Measurements from ENCODE around the gene PLCB2. TPM values are rescaled to one million over a fixed set of nuclear protein-coding genes. Genes with fewer than 3 reads are reported as not detected.
A peak's percentile ranks its signal among the peaks of the same experiment; 100 is the strongest.

PLCB2 gene
- total and polyA plus RNA-seq, 9 of the 15 experiments (the other 6 are each of a cell fraction or from before 2014, with no cell fraction given), result 0.37 to 12.3 (median 8.0) TPM

- no peaks in the 10 kb centered on the region; the same call in 1 of the 2 replicates for H4K20me1 ChIP-seq (replicated peaks; ENCODE audit: control insufficient read depth, insufficient read depth, low read length)
- H3K9me3 ChIP-seq (replicated peaks; ENCODE audit: control insufficient read depth, insufficient read depth, low read depth, low read length), result no peaks in the 10 kb centered on the region
- H3K9ac ChIP-seq (ENCODE audit: insufficient read depth in 1 of 2, low read depth in 2 of 2, low read length in 2 of 2), result no peak overlapping the region
- peaks cover 13% of the 10 kb centered on the region; the same call in 2 of the 3 replicates for H3K36me3 ChIP-seq (ENCODE audit: control insufficient read depth, insufficient read depth, low read length)
- CTCF ChIA-PET (ENCODE audit: low intra/inter-chr PET ratio), result interaction anchor here (1.2 to 1.5 kb wide), 4 partner anchors 11 to 101 kb away, joined by 3 to 7 read pairs (median 6); no protein-coding TSS in a partner anchor
- H3K4me3 ChIP-seq, result no peak overlapping the region
- peaks cover 13 to 28% of the 10 kb centered on the region in 2 experiments for H3K4me1 ChIP-seq (replicated peaks in 1 of 2; ENCODE audit: control insufficient read depth in 2 of 2, insufficient read depth in 2 of 2, low read length in 2 of 2)
- no peak overlapping the region for H3K4me2 ChIP-seq (ENCODE audit: insufficient read depth, low read length)
- no peak overlapping the region for H3K27ac ChIP-seq (ENCODE audit: extremely low read depth, low read depth, low read length)
- DNase-seq (ENCODE audit: extremely low read depth in 1 of 4, low spot score in 3 of 4), result peak; percentile 68 to 76 (median 72)
- H3K79me2 ChIP-seq (ENCODE audit: control insufficient read depth, insufficient read depth, low read length), result peaks cover 21% of the 10 kb centered on the region
- no peaks in the 10 kb centered on the region for H3K9me1 ChIP-seq (ENCODE audit: control insufficient read depth, insufficient read depth, low read length)
- POLR2A ChIA-PET, result interaction anchor here (0.7 to 1.0 kb wide), 3 partner anchors 11 to 747 kb away, joined by 3 to 4 read pairs (median 3); no protein-coding TSS in a partner anchor
- peak; percentile 53 for ATAC-seq
- H2AFZ ChIP-seq (ENCODE audit: low read depth, low read length), result peak overlapping the region; percentile 60; the same call in 1 of the 2 replicates
- WGBS (ENCODE audit: insufficient coverage, low coverage, missing lambda C conversion rate), result 3% methylated on average over 2 of the region's 2 CpGs
- no TSS peak for BruUV-seq (replicated peaks)
- intact Hi-C loops (cut with micrococcal nuclease), result loop anchor here (1.0 to 5.0 kb wide), 3 partner anchors 17 to 101 kb away; partner anchors contain the start of gene ANKRD63
- in situ Hi-C loops (cut with MboI), result no loop called here
- peaks cover 2 to 5% of the 10 kb centered on the region in 2 experiments; a peak in 2 of 5 replicates for H3K27me3 ChIP-seq (ENCODE audit: control insufficient read depth in 2 of 2, insufficient read depth in 2 of 2, low read length in 2 of 2)
- FAIRE-seq, result peak; percentile 91
- TF ChIP-seq RFX1 (IDR thresholded peaks at IDR 0.05) (no peak), REST (IDR thresholded peaks at IDR 0.05; ENCODE audit: borderline replicate concordance) (peak; percentile 38; the same call in 1 of the 2 replicates), REST (CRISPR knock-in tag; IDR thresholded peaks at IDR 0.05; ENCODE audit: low read depth) (no peak), MAFF (IDR thresholded peaks at IDR 0.05; ENCODE audit: low read length) (no peak)
- TF ChIP-seq, protein P1, sequence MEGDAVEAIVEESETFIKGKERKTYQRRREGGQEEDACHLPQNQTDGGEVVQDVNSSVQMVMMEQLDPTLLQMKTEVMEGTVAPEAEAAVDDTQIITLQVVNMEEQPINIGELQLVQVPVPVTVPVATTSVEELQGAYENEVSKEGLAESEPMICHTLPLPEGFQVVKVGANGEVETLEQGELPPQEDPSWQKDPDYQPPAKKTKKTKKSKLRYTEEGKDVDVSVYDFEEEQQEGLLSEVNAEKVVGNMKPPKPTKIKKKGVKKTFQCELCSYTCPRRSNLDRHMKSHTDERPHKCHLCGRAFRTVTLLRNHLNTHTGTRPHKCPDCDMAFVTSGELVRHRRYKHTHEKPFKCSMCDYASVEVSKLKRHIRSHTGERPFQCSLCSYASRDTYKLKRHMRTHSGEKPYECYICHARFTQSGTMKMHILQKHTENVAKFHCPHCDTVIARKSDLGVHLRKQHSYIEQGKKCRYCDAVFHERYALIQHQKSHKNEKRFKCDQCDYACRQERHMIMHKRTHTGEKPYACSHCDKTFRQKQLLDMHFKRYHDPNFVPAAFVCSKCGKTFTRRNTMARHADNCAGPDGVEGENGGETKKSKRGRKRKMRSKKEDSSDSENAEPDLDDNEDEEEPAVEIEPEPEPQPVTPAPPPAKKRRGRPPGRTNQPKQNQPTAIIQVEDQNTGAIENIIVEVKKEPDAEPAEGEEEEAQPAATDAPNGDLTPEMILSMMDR (IDR thresholded peaks at IDR 0.05 in 2 of 3, conservative IDR thresholded peaks at IDR 0.05 in 1 of 3; ENCODE audit: insufficient read depth in 2 of 3, low read depth in 1 of 3, low read length in 3 of 3), result peak; percentile 84 to 86 (median 84)
- TF ChIP-seq, protein P2, sequence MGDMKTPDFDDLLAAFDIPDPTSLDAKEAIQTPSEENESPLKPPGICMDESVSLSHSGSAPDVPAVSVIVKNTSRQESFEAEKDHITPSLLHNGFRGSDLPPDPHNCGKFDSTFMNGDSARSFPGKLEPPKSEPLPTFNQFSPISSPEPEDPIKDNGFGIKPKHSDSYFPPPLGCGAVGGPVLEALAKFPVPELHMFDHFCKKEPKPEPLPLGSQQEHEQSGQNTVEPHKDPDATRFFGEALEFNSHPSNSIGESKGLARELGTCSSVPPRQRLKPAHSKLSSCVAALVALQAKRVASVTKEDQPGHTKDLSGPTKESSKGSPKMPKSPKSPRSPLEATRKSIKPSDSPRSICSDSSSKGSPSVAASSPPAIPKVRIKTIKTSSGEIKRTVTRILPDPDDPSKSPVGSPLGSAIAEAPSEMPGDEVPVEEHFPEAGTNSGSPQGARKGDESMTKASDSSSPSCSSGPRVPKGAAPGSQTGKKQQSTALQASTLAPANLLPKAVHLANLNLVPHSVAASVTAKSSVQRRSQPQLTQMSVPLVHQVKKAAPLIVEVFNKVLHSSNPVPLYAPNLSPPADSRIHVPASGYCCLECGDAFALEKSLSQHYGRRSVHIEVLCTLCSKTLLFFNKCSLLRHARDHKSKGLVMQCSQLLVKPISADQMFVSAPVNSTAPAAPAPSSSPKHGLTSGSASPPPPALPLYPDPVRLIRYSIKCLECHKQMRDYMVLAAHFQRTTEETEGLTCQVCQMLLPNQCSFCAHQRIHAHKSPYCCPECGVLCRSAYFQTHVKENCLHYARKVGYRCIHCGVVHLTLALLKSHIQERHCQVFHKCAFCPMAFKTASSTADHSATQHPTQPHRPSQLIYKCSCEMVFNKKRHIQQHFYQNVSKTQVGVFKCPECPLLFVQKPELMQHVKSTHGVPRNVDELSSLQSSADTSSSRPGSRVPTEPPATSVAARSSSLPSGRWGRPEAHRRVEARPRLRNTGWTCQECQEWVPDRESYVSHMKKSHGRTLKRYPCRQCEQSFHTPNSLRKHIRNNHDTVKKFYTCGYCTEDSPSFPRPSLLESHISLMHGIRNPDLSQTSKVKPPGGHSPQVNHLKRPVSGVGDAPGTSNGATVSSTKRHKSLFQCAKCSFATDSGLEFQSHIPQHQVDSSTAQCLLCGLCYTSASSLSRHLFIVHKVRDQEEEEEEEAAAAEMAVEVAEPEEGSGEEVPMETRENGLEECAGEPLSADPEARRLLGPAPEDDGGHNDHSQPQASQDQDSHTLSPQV (IDR thresholded peaks at IDR 0.05), result 0 out of 2 replicates have a peak, but pooled peaks have one; percentile 16
These were observed 13.2 kb upstream of the PLCB2 start for GRCh38 chr15:40320931-40321371.
